SU-DHL-6 (cell line): ENCODE measurements around the gene SLC37A3.
"Not testable (repeated sequence)": the region's sequence is repeated elsewhere in the genome, so short reads cannot be mapped to it uniquely, and the experiment has no call there.

ENCODE experiments used
- H2AFZ ChIP-seq: fragments of 200-600 bp; sonication (generic); 2 replicates; pipeline ENCODE4 v1.6.1; 2014; ENCODE audit warnings: low read depth, mild to moderate bottlenecking, moderate library complexity, mixed read lengths, antibody characterized with exemption, low read length; ENCODE audit not compliant: severe bottlenecking
- H3F3A ChIP-seq: fragments of 200-600 bp; shearing (Covaris generic); 2 replicates; pipeline ENCODE4 v1.6.0; 2016; ENCODE audit warnings: antibody characterized with exemption, mild to moderate bottlenecking; ENCODE audit not compliant: insufficient read depth
- H3K27ac ChIP-seq: fragments of 200-600 bp; sonication (generic); 2 replicates; pipeline ENCODE4 v1.5.1; 2016; ENCODE audit warnings: low read depth, mild to moderate bottlenecking, low read length, moderate library complexity, mixed read lengths
- H3K27me3 ChIP-seq: fragments of 200-600 bp; sonication (generic), shearing (Covaris generic); 2 replicates; pipeline ENCODE4 v1.6.0; 2014; ENCODE audit warnings: mild to moderate bottlenecking, low read length
- H3K36me3 ChIP-seq: fragments of 200-600 bp; sonication (generic); 2 replicates; pipeline ENCODE4 v1.6.1; 2014; ENCODE audit warnings: mild to moderate bottlenecking, low read length, mixed read lengths
- H3K4me2 ChIP-seq: fragments of 300-600, 200-600 bp; shearing (Covaris generic), sonication (generic); 2 replicates; pipeline ENCODE4 v1.6.0; 2014; ENCODE audit warnings: low read length, low read depth, mild to moderate bottlenecking; ENCODE audit not compliant: poor library complexity, severe bottlenecking
- H3K4me3 ChIP-seq: fragments of 200-600 bp; sonication (generic); 2 replicates; pipeline ENCODE4 v1.5.1; 2014; ENCODE audit warnings: antibody characterized with exemption, low read length, mild to moderate bottlenecking, mixed read lengths; ENCODE audit not compliant: insufficient read depth, poor library complexity, severe bottlenecking
- H3K79me2 ChIP-seq: fragments of 200-600 bp; sonication (generic); 2 replicates; pipeline ENCODE4 v1.6.1; 2014; ENCODE audit warnings: mild to moderate bottlenecking, low read length, moderate library complexity; ENCODE audit not compliant: insufficient read depth
- H3K9ac ChIP-seq: fragments of 200-600 bp; sonication (generic); 2 replicates; pipeline ENCODE4 v1.7.0; 2014; ENCODE audit warnings: mild to moderate bottlenecking, low read length
- H3K9me2 ChIP-seq: fragments of 200-600 bp; sonication (generic); replicated peaks from 2 replicates; pipeline ENCODE4 v1.6.1; 2014; ENCODE audit warnings: low read length; ENCODE audit not compliant: insufficient read depth
- H3K9me3 ChIP-seq: fragments of 200-600 bp; sonication (generic); 2 replicates; pipeline ENCODE4 v1.6.1; 2014; ENCODE audit warnings: low read length, mixed read lengths; ENCODE audit not compliant: insufficient read depth
- H4K20me1 ChIP-seq: fragments of 200-600 bp; sonication (generic); 2 replicates; pipeline ENCODE4 v1.6.1; 2014; ENCODE audit warnings: low read depth, mild to moderate bottlenecking, antibody characterized with exemption, low read length, moderate library complexity, mixed read lengths
- CTCF ChIP-seq: fragments of 200-600 bp; sonication (generic); IDR thresholded peaks from one replicate; pipeline ENCODE4 v1.5.1; 2017; ENCODE audit warnings: antibody characterized with exemption, mild to moderate bottlenecking, low read length, moderate library complexity; ENCODE audit not compliant: insufficient read depth, poor library complexity, severe bottlenecking
- EZH2phosphoT487 ChIP-seq: fragments of 200-600 bp; sonication (generic), shearing (Covaris generic); conservative IDR thresholded peaks from 2 replicates; pipeline ENCODE4 v1.6.1; 2018; ENCODE audit warnings: mild to moderate bottlenecking, antibody characterized with exemption, low read length, moderate library complexity, mixed read lengths

The SLC37A3 gene

DNA sequence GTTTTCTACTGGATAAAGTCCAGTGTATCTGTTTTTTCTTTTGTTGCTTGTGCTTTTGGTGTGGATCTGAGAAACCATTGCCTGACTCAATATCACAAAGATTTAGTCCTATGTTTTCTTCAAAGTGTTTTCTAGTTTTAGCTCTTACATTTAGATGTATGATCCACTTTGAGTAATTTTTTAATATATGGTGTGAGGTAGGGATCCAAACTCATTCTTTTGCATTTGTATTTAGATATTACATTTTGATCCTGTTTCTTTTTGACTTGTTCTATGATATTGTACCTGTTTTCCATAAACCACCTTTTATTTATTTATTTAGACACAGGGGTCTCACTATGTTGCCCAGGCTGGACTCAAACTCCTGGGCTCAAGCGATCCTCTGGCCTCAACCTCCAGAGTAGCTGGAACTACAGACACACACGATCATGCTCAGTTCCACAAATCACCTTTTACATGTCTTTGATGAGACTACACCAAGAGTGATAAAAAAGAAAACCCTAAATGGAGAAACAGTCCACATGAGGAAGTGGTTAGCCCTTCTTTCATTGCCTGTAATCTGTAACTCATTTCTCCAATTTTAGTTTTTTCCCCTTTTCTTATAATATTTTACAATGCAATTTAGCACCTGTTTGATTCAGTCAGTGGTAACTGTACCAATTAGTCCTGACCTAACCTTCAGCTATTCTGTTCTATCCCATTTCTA lies 86.0 kb downstream of the SLC37A3 start:
- no peak overlapping the region for H3K9ac ChIP-seq
- no peak for TF ChIP-seq CTCF
- TF ChIP-seq EZH2phosphoT487: no peak
- H3K9me2 ChIP-seq: no peaks in the 10 kb centered on the region
- no peaks in the 10 kb centered on the region for H3K79me2 ChIP-seq
- no peak overlapping the region for H3K4me3 ChIP-seq
- H3F3A ChIP-seq: no peaks in the 10 kb centered on the region
- H3K27ac ChIP-seq: no peak overlapping the region
- no peaks in the 10 kb centered on the region for H4K20me1 ChIP-seq
- H2AFZ ChIP-seq: no peak overlapping the region
- no peaks in the 10 kb centered on the region for H3K36me3 ChIP-seq
- no peaks in the 10 kb centered on the region for H3K27me3 ChIP-seq
- no peak overlapping the region for H3K4me2 ChIP-seq
- no peaks in the 10 kb centered on the region for H3K9me3 ChIP-seq

DNA sequence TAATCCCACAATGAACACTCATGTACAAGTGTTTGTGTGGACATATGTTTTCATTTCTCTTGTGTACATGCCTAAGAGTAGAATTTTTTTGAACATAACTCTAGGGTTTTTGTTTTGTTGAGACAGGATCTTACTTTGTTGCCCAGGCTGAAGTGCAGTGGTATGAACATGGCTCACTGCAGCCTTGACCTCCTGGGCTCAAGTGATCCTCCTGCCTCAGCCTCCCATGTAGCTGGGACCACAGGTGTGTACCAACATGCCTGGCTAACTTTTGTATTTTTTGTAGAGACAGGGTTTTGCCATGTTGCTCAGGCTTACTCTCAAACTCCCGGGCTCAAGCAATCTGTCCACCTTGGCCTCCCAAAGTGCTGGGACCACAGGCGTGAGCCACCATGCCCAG lies 87.2 kb downstream of the SLC37A3 start:
- H3F3A ChIP-seq, H3K4me3 ChIP-seq, H3K4me2 ChIP-seq, H4K20me1 ChIP-seq, H3K36me3 ChIP-seq, H3K9ac ChIP-seq, H3K27me3 ChIP-seq, H2AFZ ChIP-seq, H3K79me2 ChIP-seq, H3K9me3 ChIP-seq, H3K27ac ChIP-seq, H3K9me2 ChIP-seq: not testable (repeated sequence)

DNA sequence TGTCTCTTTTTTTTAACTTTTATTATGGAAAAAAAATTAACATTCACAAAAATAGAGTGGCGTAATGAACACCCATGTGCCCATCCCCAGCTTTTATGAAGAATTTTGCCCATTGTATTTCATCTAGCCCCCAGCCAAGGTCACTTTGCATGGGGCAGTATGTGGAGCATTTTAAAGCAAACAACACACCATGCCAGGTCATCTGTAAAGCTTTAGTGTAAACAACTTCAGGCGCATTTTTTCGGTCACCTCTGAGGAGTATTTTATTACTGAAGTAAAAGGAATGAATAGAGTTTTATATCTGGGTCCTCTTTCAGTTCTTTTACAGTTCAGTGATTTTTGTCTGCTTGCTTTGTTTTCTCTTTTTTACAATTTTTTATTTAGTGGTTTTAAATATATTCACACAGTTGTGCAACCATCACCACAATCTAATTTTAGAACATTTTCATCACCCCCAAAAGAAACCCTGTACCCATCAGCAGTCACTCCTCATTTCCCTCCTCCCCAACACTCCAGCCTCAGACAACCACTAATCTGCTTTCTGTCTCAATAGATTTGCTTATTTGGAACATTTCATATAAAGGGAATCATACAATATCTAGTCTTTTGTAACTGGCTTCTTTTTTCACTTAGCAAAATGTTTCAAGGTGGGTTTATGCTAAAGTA lies 87.9 kb downstream of the SLC37A3 start:
- Histone ChIP-seq H3K27ac (no peak overlapping the region), H3F3A (no peaks in the 10 kb centered on the region), H3K4me3 (no peak overlapping the region), H2AFZ (no peak overlapping the region), H3K27me3 (no peaks in the 10 kb centered on the region; the same call in 1 of the 2 replicates), H3K9ac (no peak overlapping the region), H4K20me1 (no peaks in the 10 kb centered on the region), H3K79me2 (no peaks in the 10 kb centered on the region), H3K9me3 (no peaks in the 10 kb centered on the region), H3K4me2 (no peak overlapping the region), H3K36me3 (no peaks in the 10 kb centered on the region), H3K9me2 (no peaks in the 10 kb centered on the region)
- TF ChIP-seq EZH2phosphoT487: no peak
- TF ChIP-seq CTCF: no peak

DNA sequence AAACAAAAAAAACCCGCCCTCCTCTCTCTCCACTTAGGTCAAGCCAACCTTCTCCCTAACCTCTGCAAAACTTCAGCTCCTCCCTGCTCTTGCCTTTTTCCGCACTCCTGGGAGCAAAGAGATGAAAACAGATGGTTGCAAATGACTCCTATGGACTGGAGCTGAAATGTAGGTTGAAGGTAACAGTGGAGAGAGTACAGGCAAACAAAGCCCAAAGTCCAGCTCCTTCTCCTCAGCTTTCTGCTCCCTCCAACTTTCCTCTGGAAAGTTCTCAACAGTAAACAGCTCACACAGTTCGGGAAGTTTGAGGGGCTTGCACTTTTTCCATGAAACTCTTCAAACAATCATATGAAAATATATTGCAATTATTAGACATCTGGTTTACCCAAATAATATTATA lies 90.3 kb downstream of the SLC37A3 start:
- no peaks in the 10 kb centered on the region for H3F3A ChIP-seq
- no peaks in the 10 kb centered on the region for H3K79me2 ChIP-seq
- H2AFZ ChIP-seq: no peak overlapping the region
- no peaks in the 10 kb centered on the region for H4K20me1 ChIP-seq
- H3K9me3 ChIP-seq: no peaks in the 10 kb centered on the region
- no peaks in the 10 kb centered on the region for H3K9me2 ChIP-seq
- no peak overlapping the region for H3K4me3 ChIP-seq
- H3K27me3 ChIP-seq: no peaks in the 10 kb centered on the region; the same call in 1 of the 2 replicates
- no peak overlapping the region for H3K27ac ChIP-seq
- TF ChIP-seq CTCF: no peak
- no peak for TF ChIP-seq EZH2phosphoT487
- H3K4me2 ChIP-seq: no peak overlapping the region
- H3K9ac ChIP-seq: no peak overlapping the region
- H3K36me3 ChIP-seq: no peaks in the 10 kb centered on the region
